Kidney (tissue), 14 donors: ENCODE data around the gene CCDC181. TPM values are rescaled to one million over a fixed set of nuclear protein-coding genes. Genes with fewer than 3 reads are reported as not detected.

ENCODE experiments used
- DNase-seq, 5 donors: peaks; one replicate each; pipeline ENCODE4 v3.0.0-alpha.2; 2013 to 2020
- FAIRE-seq: peaks from 2 replicates; lab custom pipeline; 2012; peaks lifted over from hg19 to GRCh38; lab: Jason Lieb, UNC
- H3K27ac ChIP-seq, 2 donors: one replicate each; pipeline ENCODE4 v1.7.0; 2013; ENCODE audit warnings: low read depth in 2 of 2, low read length in 2 of 2, inconsistent platforms in 1 of 2
- H3K27me3 ChIP-seq: one replicate; pipeline ENCODE4 v1.7.1; 2013; ENCODE audit warnings: low read length, inconsistent platforms; ENCODE audit not compliant: control insufficient read depth, insufficient read depth
- H3K36me3 ChIP-seq, 3 donors: one replicate each; pipeline versions ENCODE4 v1.7.0 to v1.7.1; 2013; ENCODE audit warnings: low read length in 3 of 3, control low read depth in 1 of 3, inconsistent platforms in 1 of 3; ENCODE audit not compliant: insufficient read depth in 3 of 3, control insufficient read depth in 2 of 3
- H3K4me1 ChIP-seq, 3 donors: one replicate each; pipeline versions ENCODE4 v1.7.0 to v1.7.1; 2013; ENCODE audit warnings: low read length in 3 of 3, inconsistent platforms in 1 of 3, low read depth in 1 of 3; ENCODE audit not compliant: control insufficient read depth in 2 of 3, insufficient read depth in 2 of 3
- H3K4me3 ChIP-seq, 3 donors: one replicate each; pipeline versions ENCODE4 v1.7.0 to v1.8.1; 2013; ENCODE audit warnings: low read length in 3 of 3, control low read depth in 1 of 3, inconsistent platforms in 1 of 3
- H3K9ac ChIP-seq, 3 donors: one replicate each; pipeline versions ENCODE4 v1.7.0 to v1.7.1; 2013; ENCODE audit warnings: low read length in 3 of 3, control low read depth in 1 of 3, inconsistent platforms in 1 of 3
- H3K9me3 ChIP-seq, 3 donors: one replicate each; pipeline versions ENCODE4 v1.7.0 to v1.7.1; 2013; ENCODE audit warnings: low read length in 3 of 3, control low read depth in 1 of 3, inconsistent platforms in 1 of 3; ENCODE audit not compliant: control insufficient read depth in 2 of 3, insufficient read depth in 1 of 3
- intact Hi-C: fragments of 100-400 bp; cut with DNase I; formaldehyde crosslinking; loops from one replicate; pipeline ENCODE4 v1.11.1; 2022
- polyA plus RNA-seq: library from polyadenylated mRNA; stranded (reverse); fragments of 350-450 nt; fragmentation: Illumina TruSeq; extraction: RNeasy Lipid Tissue Mini Kit (QIAGEN cat#74804); gene quantifications from one replicate; pipeline ENCODE4 v1.2.3, GENCODE V29; 2014; ENCODE audit warnings: low read depth, low replicate concordance; ENCODE audit not compliant: insufficient read depth
- total RNA-seq: library from RNA; stranded (reverse); fragmentation: NEBNext Ultra II Directional; extraction: Animal tissue kit (Norgen Biotek cat#: 25700); gene quantifications from one replicate; pipeline ENCODE4 v1.2.1, GENCODE V29; 2021
- TF ChIP-seq, protein P1 (sequence below): IDR thresholded peaks from 3 replicates; pipeline ENCODE4 v1.5.1; 2012; ENCODE audit warnings: mild to moderate bottlenecking, moderate library complexity, borderline replicate concordance; ENCODE audit not compliant: insufficient read depth; ENCODE audit errors: extremely low read depth
- donor health status: control.
- donor health status: control.
- donor health status: control.
- donor health status: control.
- donor health status: control.
- donor health status: DM: yes; HTN: yes; CAD: no.
- donor health status: Normal renal cell carcinoma (clear cell type).

Gene CCDC181
- total and polyA plus RNA-seq, 2 donors from 2014 or later = 4.8 to 8.2 TPM

DNA sequence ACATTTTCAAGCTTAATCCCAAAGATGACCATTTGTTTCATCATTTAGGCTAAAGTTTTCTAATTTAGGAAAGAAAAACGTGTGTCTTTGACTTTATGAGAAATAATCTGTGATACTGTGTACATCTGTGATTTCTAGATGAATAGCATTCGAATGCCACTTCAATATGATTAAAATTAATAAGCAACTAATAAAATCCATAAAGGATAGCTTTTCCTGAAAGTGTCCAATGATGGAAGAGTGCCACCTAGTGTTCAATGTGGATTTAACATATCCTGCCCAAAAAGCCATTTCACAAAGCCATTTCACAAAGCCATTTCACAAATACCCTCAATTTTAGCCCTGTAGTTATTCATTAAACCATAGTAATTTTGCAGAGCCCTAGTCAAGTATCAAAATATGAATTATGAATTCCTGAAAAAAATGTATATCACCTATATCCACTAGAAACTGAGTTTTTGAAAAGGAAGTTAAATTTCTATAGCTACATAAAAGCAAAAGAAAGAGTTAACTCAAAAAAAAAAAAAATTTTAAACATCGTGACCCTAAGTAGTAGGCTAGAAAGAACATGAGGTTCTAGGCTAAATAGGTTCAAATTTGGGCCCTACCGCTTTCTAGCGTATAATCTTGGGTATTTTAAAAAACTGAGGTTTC is 78.8 kb downstream of the CCDC181 start:
- Histone ChIP-seq H3K9ac (no peak overlapping the region), H3K27me3 (no peaks in the 10 kb centered on the region), H3K9me3 (no peaks in the 10 kb centered on the region), H3K27ac (no peak overlapping the region), H3K36me3 (no peaks in the 10 kb centered on the region), H3K4me1 (no peaks in the 10 kb centered on the region), H3K4me3 (no peak overlapping the region)
- DNase-seq = peak in 2 of 5 donors; percentile 67 to 78
- FAIRE-seq = peak; percentile 94
- intact Hi-C loops = no loop called here
- TF ChIP-seq, protein P1, sequence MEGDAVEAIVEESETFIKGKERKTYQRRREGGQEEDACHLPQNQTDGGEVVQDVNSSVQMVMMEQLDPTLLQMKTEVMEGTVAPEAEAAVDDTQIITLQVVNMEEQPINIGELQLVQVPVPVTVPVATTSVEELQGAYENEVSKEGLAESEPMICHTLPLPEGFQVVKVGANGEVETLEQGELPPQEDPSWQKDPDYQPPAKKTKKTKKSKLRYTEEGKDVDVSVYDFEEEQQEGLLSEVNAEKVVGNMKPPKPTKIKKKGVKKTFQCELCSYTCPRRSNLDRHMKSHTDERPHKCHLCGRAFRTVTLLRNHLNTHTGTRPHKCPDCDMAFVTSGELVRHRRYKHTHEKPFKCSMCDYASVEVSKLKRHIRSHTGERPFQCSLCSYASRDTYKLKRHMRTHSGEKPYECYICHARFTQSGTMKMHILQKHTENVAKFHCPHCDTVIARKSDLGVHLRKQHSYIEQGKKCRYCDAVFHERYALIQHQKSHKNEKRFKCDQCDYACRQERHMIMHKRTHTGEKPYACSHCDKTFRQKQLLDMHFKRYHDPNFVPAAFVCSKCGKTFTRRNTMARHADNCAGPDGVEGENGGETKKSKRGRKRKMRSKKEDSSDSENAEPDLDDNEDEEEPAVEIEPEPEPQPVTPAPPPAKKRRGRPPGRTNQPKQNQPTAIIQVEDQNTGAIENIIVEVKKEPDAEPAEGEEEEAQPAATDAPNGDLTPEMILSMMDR = peak; percentile 81

DNA sequence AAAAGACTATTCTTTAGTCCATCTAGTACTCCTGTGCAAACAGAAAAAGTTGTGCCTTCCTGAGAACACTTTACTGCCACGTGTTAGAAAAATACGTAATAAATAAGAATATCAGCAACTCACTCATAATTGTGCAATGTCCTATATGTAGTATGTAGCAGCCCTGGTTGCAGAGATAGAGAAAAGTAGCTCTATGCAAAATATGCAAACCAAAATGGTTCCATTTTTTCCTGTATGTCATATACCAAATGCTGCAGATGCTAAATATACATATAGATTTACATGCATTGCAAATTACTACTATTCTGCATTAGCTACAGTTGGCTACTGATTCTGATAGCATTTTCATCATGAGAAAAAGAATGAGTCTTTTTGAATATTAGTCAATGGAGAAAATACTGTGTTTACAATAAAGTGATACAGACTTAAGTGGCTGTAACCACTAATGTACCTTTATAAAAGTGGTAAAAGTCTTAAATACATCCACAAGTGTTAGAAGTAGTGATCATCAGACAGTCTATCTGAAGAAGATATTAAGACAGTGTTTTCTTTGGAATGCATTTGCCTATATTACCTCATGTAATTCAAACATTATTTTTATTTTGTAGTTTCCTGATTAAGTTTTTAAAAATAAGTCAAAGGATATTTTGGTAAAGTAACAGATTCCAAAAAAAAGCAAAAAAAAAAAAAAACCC is 79.4 kb downstream of the CCDC181 start:
- H3K27me3 ChIP-seq = no peaks in the 10 kb centered on the region
- H3K4me1 ChIP-seq = no peaks in the 10 kb centered on the region
- no peaks in the 10 kb centered on the region for H3K36me3 ChIP-seq
- no peak overlapping the region for H3K9ac ChIP-seq
- no peaks in the 10 kb centered on the region for H3K9me3 ChIP-seq
- H3K27ac ChIP-seq = no peak overlapping the region
- H3K4me3 ChIP-seq = no peak overlapping the region
- FAIRE-seq (no peak), DNase-seq (no peak)
- TF ChIP-seq, protein P1 = no peak
- intact Hi-C loops = no loop called here

GRCh38 chr1:169346036-169346589 is 81.2 kb downstream of the CCDC181 start:
- FAIRE-seq (no peak), DNase-seq (no peak)
- Histone ChIP-seq H3K36me3 (no peaks in the 10 kb centered on the region), H3K27me3 (no peaks in the 10 kb centered on the region), H3K4me3 (no peak overlapping the region), H3K9me3 (no peaks in the 10 kb centered on the region), H3K4me1 (no peaks in the 10 kb centered on the region), H3K27ac (no peak overlapping the region), H3K9ac (no peak overlapping the region)
- intact Hi-C loops = no loop called here
- TF ChIP-seq, protein P1 = no peak
